PFSK-1 (cell line): ENCODE measurements around the gene PARD3B.

Source experiments
- POLR2AphosphoS5 ChIP-seq: IDR thresholded peaks from 2 replicates; pipeline ENCODE4 v1.6.1; 2012; ENCODE audit warnings: low read depth, mild to moderate bottlenecking, control low read depth, low read length, moderate library complexity
- REST ChIP-seq, 2 experiments: IDR thresholded peaks; 2 replicates each; pipeline versions ENCODE4 v1.6.1 to v1.8.0; 2011 to 2012; ENCODE audit warnings: low read depth in 2 of 2, low read length in 2 of 2, control low read depth in 1 of 2, inconsistent platforms in 1 of 2, mild to moderate bottlenecking in 1 of 2, moderate library complexity in 1 of 2; ENCODE audit not compliant: insufficient read depth in 1 of 2

- TF ChIP-seq POLR2AphosphoS5 (no peak), REST (IDR thresholded peaks at IDR 0.05; ENCODE audit: insufficient read depth in 1 of 2, low read depth in 2 of 2, low read length in 2 of 2) (no peak)
Observed at GRCh38 chr2:204779771-204780170, 234.5 kb downstream of the PARD3B start.
